HG03095 (cell line): ENCODE measurements around the gene KIF6.
"Not testable (repeated sequence)": the region's sequence is repeated elsewhere in the genome, so short reads cannot be mapped to it uniquely, and the experiment has no call there.

Experiments used
- ATAC-seq: cut with Tn5 transposase; IDR thresholded peaks from one replicate; pipeline ENCODE4 v1.9.1; 2021; ENCODE audit warnings: moderate library complexity; ENCODE audit not compliant: unreplicated experiment

The KIF6 gene

DNA sequence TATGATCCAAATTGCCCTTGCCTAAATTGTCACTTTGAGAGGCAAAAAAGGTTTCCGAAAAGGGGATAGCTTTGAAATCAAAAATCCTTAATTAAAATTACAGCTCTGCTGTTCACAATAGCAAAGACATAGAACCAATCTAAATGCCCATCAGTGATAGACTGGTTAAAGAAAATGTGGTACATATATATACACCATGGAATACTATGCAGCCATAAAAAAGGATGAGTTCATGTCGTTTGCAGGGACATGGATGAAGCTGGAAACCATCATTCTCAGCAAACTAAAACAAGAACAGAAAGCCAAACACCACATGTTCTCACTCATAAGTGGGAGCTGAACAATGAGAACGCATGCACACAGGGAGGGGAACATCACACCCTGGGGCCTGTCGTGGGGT, 1.9 kb downstream of the KIF6 start:
- not testable (repeated sequence) for ATAC-seq

DNA sequence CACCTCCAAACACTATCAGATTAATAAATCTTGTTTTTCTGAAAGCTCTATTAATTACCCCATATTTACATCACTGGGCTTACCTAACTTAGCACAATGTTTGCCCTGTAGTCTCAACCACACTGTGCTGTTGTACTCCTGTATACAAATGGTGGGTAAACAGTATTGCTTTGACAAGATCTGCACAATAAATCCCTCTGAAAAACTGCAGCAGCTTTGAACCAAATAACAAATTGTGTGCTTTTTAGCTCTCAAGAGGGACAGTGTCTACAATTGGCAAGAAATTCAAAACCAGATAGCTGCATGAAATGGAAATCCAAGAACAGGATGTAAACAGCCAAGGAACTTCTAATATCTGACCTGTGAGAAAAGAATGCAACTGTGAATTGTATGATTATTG, 10.4 kb downstream of the KIF6 start:
- ATAC-seq: no peak

DNA sequence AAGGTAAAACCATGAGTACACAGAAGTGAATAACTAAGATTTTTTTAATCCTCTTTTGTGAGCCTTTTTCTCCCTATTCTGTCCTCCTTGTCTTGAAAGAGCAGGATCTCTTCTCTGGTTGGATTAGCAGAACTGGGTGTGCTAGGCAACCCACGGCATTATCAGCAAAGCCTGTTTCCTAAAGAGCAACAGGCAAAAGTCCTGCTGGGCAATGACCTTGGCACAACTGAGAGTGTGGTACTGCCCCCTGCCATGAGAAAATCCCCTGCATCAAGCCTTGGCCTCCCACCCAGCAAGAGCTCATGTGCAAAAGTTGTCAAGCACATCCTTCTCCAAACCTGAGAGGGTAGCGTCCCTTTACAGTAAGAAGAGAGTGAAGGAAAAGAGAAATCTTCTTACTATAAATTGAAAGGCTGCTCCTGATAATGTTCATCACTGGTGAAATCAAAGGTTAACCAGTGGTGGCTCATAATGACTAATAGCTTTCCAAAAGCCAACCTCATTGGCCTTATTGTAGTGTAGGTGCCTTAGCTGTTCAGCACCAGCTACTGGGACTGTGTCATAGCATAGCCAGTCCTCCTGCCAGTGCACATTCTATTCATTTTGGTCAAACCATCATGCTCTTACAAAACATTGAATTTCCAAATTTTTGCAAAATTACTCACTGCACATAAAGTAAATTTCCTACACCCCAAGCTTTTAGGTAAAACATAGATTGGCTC, 17.1 kb downstream of the KIF6 start:
- no peak for ATAC-seq

DNA sequence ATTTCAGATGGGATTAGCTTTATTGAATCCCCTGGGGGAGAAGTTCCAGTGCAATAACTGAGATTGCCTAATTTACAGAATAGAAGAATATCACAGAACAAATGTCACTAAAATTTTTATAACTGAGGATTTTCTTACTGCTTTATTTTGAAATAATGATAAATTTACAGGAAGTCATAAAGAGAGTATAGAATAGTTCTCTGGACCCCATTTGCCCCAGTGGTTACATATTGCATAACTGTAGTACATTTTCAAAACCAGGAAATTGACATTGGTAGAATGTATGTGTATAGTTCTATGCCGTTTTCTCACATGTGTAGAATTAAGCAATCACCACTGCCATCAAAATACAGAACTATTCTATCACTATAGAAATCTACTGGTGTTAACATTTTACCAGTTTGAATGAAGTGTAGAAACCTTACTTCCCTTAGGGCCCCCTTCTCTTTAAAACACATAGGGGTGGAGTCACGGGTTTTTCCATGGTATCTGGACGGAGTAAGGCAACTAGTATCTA, 18.3 kb downstream of the KIF6 start:
- no peak for ATAC-seq

DNA sequence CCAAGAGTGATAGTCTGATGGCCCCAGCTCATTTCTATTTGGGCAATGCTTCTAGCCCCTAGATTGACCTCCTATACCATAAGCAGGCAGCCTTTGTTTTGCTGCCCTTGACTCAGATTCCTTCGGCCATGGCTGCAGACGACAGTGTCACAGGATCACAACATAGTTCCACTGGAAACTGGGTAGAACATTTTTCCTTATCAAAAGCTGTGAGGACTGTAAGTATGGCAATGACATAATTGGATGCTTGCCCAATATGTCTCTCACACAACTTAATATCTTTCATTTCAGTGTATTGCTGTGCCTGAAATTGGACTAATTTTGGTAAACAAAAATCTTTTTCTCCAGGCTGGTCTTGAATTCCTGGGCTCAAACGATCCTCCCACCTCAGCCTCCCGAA, 22.9 kb downstream of the KIF6 start:
- no peak for ATAC-seq

DNA sequence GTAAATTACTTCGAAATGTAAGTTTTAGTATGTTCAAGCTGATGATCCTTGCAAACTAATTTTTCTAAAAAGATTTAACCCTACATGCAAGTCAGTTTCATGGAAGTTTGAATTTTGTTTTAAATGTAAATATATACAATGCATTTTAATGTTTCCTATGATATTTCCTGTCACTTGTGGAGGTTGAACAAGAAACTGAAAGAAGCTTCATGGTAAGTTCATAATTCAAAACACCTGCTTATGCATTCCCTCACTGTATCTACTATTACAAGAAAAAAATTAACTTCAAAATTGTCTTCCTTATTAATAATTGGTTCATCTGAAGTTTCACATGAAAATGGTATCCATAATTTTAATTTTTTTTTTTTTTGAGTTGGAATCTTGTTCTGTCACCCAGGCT, 24.8 kb downstream of the KIF6 start:
- ATAC-seq: no peak

DNA sequence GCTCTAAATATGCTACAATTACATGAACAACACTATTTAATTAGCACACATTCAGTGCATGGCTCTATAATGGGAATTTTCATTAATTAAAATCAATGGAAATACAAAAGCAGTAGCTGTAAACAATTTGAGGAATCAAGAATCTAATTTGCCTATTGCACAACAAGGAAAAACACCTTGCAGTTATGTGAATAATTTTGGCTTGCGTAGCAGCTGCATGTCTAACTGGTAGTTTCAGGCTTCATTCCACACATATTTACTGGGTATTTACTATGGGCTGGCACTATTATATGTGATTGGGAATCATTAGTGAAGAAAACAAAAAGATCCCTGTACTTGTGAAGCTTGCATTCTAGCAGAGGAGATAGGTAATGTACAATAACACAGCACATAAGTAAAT, 26.4 kb downstream of the KIF6 start:
- ATAC-seq: no peak

DNA sequence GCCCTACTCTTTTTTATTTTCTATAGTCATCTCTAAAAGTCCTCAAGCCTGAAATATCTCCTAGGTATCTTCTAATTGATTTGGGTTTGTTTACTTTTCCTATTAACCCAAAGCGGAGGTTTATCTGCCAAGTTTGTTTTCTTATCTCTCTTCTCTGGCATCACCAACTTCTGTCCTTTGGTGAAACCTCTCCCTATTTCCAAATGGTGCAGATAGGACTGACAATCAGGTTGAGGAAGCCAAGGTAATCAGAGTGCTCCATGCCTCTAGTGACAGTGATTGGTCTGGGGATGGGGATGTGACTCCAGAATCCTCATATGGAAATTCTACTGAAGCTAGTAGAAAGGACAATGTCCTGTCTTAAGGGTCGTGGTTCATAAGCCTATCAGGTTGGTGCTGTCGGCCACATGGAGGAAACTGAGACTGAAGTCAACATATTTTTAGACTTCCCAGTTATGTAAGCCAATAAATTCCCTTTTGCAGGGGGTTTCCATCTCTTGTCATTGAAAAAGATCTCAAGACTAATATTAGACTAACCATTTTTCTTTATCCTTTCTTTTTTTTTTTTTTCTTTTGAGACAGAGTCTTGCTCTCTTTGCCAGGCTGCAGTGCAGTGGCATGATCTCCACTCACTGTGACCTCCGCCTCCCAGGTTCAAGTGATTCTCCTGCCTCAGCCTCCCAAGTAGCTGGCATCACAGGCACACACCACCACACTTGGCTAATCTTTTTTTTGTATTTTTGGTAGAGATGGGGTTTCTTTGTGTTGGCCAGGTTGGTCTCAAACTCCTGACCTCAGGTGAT, 28.0 kb downstream of the KIF6 start:
- ATAC-seq: no peak

DNA sequence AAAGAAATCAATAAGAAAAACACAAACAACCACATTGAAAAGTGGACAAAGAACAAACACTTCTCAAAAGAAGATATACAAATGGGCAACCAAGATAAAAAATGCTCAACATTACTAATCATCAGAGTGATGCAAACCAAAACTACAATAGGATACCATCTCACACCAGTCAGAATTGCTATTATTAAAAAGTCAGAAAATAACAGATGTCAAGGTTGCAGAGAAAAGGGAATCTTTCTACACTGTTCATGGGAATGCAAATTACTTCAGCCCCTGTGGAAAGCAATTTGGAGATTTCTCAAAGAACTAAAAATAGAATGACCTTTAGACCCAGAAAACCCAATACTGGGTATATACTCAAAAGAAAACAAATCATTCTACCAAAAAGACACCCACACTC, 29.8 kb downstream of the KIF6 start:
- ATAC-seq: no peak

DNA sequence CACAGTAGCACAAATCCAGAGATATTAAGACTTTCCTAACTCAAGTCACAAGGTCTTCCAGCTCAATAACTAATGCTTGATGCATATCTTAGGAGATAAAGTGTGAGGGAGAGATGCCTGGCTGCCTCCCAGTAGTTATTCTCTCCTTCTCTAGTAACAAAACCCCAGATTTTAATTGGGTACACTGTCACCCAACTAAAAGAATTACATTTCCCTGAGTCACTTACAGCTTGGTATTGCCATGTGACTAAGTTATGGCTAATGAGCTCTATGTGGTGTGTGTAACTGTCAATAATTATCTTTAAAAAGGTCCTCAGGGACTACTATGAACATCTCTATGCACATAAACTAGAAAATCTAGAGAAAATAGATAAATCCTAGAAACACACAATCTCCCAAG, 32.0 kb downstream of the KIF6 start:
- ATAC-seq: no peak

DNA sequence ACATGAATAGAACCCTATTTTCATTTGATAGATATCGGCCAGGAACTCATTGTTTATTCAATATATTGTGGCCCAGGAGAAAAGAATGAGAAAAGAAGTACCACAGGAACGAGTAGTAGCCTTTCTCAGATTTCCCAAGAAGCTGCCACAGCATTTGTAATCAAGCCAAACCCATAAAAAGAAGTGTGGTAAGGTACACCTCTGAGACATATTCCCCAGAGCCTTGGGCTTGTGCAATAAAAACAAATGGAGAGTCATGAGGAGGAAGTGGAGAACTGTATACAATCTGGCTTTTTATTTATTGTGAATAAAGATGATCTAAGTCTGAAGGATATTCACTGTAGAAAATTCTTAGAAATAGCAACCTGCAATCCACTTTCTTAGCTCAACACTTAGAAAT, 36.7 kb downstream of the KIF6 start:
- no peak for ATAC-seq

DNA sequence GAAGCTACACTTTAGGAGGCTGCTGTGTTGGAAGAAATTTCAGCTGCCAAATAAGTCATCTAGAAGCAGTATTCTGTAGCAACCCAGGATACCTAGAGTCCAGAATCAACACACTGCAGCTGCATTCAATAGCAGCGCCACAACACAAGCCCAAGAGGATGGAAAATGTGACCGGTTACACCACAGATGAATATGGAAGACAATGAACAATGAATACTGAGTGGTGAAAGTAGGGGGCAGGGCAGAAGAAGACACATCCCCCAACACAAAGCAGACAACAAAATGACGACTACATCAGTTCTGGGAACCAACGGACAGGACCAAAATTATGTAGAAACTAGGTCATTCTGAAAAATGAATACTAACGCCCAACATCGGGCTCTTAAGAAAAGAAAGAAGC, 38.2 kb downstream of the KIF6 start:
- ATAC-seq: no peak

DNA sequence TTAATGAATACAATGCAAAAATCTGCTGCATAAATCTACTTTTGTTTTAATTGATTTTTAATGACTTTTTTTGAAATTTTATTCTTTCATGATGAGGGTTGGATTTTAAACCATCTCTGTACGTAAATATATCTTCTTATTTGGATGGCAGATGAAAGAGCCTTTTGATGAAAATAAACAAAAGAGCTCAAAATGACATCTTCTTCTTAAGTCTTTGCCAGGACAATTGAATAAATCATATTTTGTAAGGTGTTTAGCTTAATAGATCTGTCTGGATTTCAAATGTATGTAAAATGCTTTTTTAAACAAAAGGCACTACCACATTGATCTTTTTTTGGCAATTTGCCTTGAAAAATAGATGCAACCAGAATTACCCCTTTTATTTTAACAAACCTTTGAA, 39.3 kb downstream of the KIF6 start:
- no peak for ATAC-seq

DNA sequence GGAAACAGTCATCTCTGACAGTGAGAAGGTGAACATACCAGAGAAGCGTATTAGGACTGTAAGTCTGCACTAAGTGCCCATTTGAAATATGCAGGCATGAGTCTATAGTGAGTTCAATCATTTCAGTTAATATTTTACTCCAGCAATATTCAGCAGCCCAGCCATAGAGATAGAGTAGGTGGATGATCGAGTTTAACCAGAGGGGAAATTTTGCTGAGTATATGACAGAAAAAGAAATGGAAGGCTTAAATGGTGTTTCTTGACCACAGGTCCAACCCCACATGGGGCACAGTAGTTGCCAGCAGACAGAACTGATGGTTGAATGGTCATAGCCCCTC, 39.8 kb downstream of the KIF6 start:
- ATAC-seq: no peak

DNA sequence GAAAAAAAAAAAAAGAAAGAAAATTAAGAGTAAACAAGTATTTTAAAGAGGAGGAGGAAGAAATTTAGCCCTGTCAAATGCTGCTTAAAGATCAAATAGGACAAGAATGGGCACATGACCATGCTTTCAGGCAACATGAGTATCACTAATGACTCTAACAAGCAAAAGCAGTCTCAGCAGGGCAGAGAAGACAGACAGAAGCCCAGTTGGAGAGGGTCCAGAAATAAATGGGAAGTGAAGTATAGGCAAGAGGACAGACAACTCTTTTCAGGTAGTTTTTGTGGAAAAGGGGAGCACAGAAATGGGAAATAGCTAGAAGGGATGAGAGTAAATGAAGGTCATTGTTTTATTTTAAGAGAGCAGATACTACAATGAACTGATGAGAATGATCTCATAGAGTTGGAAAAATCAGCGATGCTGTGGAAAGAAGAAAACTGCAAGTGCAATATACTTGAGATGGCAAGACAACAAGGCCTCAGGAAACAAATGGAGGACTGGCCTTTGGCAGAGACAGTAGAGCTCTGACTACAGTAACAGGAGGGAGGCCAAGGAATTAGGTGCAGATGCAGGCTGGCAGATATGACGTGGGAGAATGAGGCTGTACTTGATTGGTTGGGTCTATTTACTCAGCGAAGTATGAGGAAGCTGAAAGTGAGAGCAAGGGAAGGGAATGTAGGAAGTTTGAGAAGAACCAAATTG, 40.3 kb downstream of the KIF6 start:
- no peak for ATAC-seq

DNA sequence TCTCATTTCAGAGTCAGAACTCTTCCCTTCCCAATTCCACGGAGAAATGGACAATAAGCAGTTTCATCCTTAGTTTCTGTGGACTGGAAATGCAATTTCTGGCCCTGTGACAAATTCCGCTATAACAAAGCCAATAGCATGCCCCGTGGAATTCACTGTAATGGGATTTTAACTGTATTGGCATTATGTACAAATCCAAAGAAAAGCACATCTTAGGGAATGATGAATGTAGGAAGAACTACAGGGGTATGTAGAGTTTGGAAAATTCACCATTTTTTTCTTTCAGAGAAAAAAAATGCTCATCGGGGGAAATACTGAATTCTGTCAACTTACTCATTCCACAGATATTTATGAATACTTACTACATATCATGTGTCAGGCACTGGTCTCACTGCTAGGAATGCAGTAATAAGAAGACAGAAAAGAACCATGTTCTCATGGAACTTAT, 43.5 kb downstream of the KIF6 start:
- ATAC-seq: no peak

DNA sequence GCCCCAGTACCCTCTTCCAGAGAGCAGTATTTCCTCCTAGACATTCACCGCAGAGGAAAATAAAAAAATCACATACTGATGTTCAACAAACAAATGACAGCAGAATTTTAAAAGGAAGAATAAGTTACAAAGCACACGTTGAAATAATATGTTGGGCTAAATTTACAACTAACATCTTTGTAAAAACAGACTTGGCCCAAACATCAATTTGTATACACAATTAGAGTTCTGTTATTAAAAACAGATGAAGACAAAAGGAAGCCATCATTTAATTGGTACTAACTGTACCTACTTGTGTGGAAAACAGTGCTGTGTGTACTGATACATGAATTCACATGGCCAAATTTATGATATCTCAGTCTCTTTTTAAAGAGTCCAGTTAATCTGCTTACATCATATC, 46.3 kb downstream of the KIF6 start:
- ATAC-seq: no peak

DNA sequence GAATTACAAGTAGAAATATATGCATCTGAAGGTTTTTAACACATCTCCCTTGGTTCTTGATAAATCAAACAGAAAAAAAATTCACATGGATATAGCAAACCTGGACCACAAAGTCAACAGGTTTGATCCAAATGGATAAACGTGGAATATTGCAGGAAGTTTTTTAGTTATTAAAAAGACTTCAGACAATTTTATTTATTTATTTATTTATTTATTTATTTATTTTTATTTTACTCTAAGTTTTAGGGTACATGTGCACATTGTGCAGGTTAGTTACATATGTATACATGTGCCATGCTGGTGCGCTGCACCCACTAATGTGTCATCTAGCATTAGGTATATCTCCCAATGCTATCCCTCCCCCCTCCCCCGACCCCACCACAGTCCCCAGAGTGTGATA, 47.9 kb downstream of the KIF6 start:
- ATAC-seq: not testable (repeated sequence)

DNA sequence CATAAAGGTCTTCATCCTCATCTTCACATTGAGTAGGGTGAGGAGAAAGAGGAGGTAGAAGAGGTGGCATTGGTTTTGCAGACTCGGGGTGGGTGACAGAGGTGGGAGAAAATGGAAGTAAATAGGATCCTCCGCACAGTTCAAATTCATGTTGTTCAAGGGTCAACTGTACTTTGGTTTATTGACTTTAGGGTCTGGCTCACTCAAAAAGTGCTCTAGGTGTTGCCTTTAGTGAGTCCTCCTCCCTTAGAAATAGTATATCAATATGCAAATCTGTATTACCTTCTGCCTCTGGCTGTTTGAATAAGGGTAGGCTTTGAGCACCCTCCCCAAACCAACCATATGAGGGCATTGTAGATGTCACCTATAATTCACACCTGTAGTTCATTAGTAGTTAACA, 54.7 kb downstream of the KIF6 start:
- no peak for ATAC-seq

DNA sequence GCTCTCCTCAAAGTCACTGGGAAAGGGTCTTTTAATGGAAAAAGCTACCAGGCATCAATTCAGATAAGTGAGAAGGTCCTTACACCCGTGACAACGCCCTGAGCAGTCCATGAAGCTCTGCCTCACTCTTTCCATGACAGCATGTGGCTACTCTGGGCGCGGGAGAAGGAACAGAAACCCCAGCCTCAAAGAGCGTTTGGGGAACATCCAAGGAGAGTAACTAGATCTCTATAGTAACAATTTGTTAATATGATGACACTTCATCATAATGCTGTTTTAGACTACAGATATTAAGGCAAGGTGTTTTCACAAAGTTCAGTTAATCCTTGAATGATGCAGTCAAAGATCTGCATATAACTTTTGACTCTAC, 55.2 kb downstream of the KIF6 start:
- ATAC-seq: no peak

DNA sequence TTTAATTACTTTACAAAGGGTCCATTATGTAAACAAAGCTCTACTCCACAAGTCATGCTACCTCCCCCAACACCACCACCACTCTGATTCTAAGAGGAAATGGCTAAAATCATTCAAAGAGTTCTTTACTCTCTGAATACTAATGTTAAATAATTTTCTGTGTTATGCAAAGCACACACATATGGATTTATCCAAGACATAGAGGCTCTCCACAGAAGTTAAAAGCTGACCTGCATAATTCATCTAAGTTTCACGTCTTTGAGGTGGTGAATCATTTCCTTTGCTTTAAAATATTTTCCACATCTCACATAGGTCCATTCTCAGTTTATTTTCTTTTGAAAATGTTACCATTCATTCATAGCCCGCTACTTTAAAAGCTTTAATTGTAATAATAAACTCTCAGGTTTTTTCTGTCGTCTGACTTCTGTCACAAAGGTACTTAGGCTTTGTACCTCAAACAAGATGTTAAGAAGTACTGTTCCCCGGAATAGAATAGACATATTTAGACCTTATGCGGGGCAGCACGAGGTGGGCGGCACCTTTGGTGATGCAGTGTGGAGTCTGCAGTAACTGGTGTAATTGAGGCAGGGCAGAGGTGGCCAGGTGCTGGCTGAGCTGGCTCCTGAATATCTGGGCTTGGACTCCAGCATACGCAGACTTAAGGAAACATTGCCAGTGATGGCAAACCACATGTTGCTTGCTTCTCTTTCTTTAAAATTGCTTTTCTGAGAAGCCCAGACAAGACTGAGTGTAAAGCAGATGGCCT, 55.8 kb downstream of the KIF6 start:
- ATAC-seq: no peak
